ENCODE measurements around the gene ITGA11. TPM values are rescaled to one million over a fixed set of nuclear protein-coding genes. Genes with fewer than 3 reads are reported as not detected.

The ITGA11 gene
- total and polyA plus RNA-seq, 2 donors (not counting 1 experiment from before 2014, with no cell fraction given) = not detected

DNA sequence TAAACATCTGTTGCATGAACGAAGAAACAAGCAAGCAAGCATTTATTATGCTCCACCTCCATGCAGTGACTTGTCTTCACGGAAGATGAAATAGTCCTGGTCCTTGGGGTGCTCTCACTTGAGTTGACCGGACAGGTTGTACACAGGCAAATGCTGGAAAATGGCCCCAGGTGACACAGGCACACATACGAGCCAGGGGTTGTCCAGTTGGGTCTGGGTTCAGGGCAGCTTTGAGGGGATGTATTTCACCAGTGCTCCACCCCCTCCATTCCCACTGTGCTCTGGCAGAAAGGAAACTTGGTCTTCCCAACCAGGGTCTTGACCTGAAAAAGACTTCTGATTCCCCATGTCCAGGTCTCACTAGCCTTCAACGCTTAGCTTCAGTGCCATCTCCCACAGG is 48.3 kb upstream of the ITGA11 start:
- ATAC-seq (ENCODE audit: low read depth) (no peak), DNase-seq (no peak)
- no peaks in the 10 kb centered on the region for H3K79me2 ChIP-seq (ENCODE audit: control insufficient read depth, insufficient read depth, low read length)
- Mint-ChIP-seq H3K4me3 (no peak overlapping the region), H3K9me3 (ENCODE audit: insufficient read depth) (no peaks in the 10 kb centered on the region), H3K4me1 (no peaks in the 10 kb centered on the region), H3K27ac (no peak overlapping the region), H3K27me3 (peaks cover 17% of the 10 kb centered on the region)
- no peaks in the 10 kb centered on the region for H3K9me3 ChIP-seq (ENCODE audit: control extremely low read depth in 1 of 3, control insufficient read depth in 2 of 3, insufficient read depth in 1 of 3, low read length in 2 of 3)
- H3K9ac ChIP-seq (ENCODE audit: low read length) = no peak overlapping the region
- H3K4me3 ChIP-seq (ENCODE audit: control extremely low read depth in 1 of 5, extremely low read depth in 1 of 5, insufficient read depth in 1 of 5, low read depth in 2 of 5, low read length in 4 of 5) = no peak overlapping the region
- H3K36me3 ChIP-seq (replicated peaks in 1 of 2; ENCODE audit: control extremely low read depth in 1 of 2, control insufficient read depth in 1 of 2, extremely low read depth in 1 of 2, insufficient read depth in 2 of 2, low read length in 1 of 2) = no peaks in the 10 kb centered on the region
- no peak overlapping the region for H3K4me2 ChIP-seq (replicated peaks; ENCODE audit: low read depth, low read length, poor library complexity, severe bottlenecking)
- H2AFZ ChIP-seq (ENCODE audit: insufficient read depth, low read depth, low read length, poor library complexity, severe bottlenecking) = no peak overlapping the region
- H3K27me3 ChIP-seq (replicated peaks in 1 of 4; ENCODE audit: control extremely low read depth in 1 of 4, control insufficient read depth in 3 of 4, insufficient read depth in 4 of 4, low read length in 3 of 4) = peaks cover 0 to 5% (median 1%) of the 10 kb centered on the region in 4 experiments
- H3K4me1 ChIP-seq (ENCODE audit: control insufficient read depth in 2 of 2, insufficient read depth in 2 of 2, low read length in 2 of 2) = no peaks in the 10 kb centered on the region
- no peaks in the 10 kb centered on the region for H4K20me1 ChIP-seq (ENCODE audit: control insufficient read depth, insufficient read depth, low read length, poor library complexity, severe bottlenecking)
- intact Hi-C loops (cut with micrococcal nuclease) = no loop called here
- ChIA-PET POLR2A (no interaction called here), CTCF (no interaction called here)
- H3K27ac ChIP-seq (ENCODE audit: low read length in 2 of 2) = no peak overlapping the region
- TF ChIP-seq EZH2 (IDR thresholded peaks at IDR 0.05; ENCODE audit: borderline replicate concordance, insufficient read depth, low read depth, low read length, poor library complexity, severe bottlenecking) (no peak), CTCF (IDR thresholded peaks at IDR 0.05) (no peak)
- WGBS (ENCODE audit: insufficient coverage) = 96% methylated on average over 4 of the region's 5 CpGs

DNA sequence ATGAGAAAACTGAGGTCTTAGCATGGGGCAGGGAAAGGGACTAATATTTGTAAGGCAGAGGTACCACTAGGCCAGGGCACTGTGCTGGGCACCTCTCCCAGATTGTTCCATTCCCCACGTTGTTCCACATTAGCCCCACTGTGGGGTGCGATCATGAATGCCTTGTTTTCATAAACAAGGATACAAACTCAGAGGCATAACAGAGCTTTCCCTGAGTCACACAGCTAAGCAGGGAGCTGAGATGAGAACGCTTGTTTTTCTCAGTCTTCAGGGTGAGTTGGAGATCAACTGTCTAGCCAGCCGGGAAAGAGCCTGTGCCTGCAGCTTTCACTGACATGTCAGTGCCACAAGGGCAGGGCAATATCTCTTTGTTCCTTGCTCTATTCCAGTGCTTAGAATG is 47.9 kb upstream of the ITGA11 start:
- 95% methylated on average over 4 of the region's 4 CpGs for WGBS (ENCODE audit: insufficient coverage)
- CTCF ChIA-PET = interaction anchor here (0.6 kb wide), 1 partner anchor 490 kb away, joined by 3 read pairs; no protein-coding TSS in a partner anchor

More for the DNA sequence above, 47.9 kb upstream of the ITGA11 start:
- H3K27me3 Mint-ChIP-seq = peaks cover 17% of the 10 kb centered on the region
- Histone ChIP-seq H3K4me2 (replicated peaks; ENCODE audit: low read depth, low read length, poor library complexity, severe bottlenecking) (no peak overlapping the region), H3K27me3 (replicated peaks in 1 of 4; ENCODE audit: control extremely low read depth in 1 of 4, control insufficient read depth in 3 of 4, insufficient read depth in 4 of 4, low read length in 3 of 4) (peaks cover 0 to 5% (median 1%) of the 10 kb centered on the region in 4 experiments), H3K9ac (ENCODE audit: low read length) (no peak overlapping the region), H3K27ac (ENCODE audit: low read length in 2 of 2) (no peak overlapping the region), H3K9me3 (ENCODE audit: control extremely low read depth in 1 of 3, control insufficient read depth in 2 of 3, insufficient read depth in 1 of 3, low read length in 2 of 3) (no peaks in the 10 kb centered on the region), H3K36me3 (replicated peaks in 1 of 2; ENCODE audit: control extremely low read depth in 1 of 2, control insufficient read depth in 1 of 2, extremely low read depth in 1 of 2, insufficient read depth in 2 of 2, low read length in 1 of 2) (no peaks in the 10 kb centered on the region), H3K4me1 (ENCODE audit: control insufficient read depth in 2 of 2, insufficient read depth in 2 of 2, low read length in 2 of 2) (no peaks in the 10 kb centered on the region), H2AFZ (ENCODE audit: insufficient read depth, low read depth, low read length, poor library complexity, severe bottlenecking) (no peak overlapping the region), H3K4me3 (ENCODE audit: control extremely low read depth in 1 of 5, extremely low read depth in 1 of 5, insufficient read depth in 1 of 5, low read depth in 2 of 5, low read length in 4 of 5) (no peak overlapping the region), H3K79me2 (ENCODE audit: control insufficient read depth, insufficient read depth, low read length) (no peaks in the 10 kb centered on the region), H4K20me1 (ENCODE audit: control insufficient read depth, insufficient read depth, low read length, poor library complexity, severe bottlenecking) (no peaks in the 10 kb centered on the region)
- intact Hi-C loops (cut with micrococcal nuclease) = no loop called here
- H3K9me3 Mint-ChIP-seq (ENCODE audit: insufficient read depth) = no peaks in the 10 kb centered on the region
- DNase-seq (no peak), ATAC-seq (ENCODE audit: low read depth) (no peak)
- TF ChIP-seq EZH2 (IDR thresholded peaks at IDR 0.05; ENCODE audit: borderline replicate concordance, insufficient read depth, low read depth, low read length, poor library complexity, severe bottlenecking) (no peak), CTCF (IDR thresholded peaks at IDR 0.05) (no peak)
- no peak overlapping the region for H3K4me3 Mint-ChIP-seq
- POLR2A ChIA-PET = no interaction called here
- H3K27ac Mint-ChIP-seq = no peak overlapping the region
- H3K4me1 Mint-ChIP-seq = no peaks in the 10 kb centered on the region
